Measurements from ENCODE around the gene HOXC6.

HOXC6 gene

GRCh38 chr12:54012631-54013409 lies 15.4 kb upstream of the HOXC6 start:
- no peak for DNase-seq

- no peak for DNase-seq
Measured at GRCh38 chr12:54014377-54015017, 13.7 kb upstream of the HOXC6 start.

- DNase-seq = no peak
Measured at GRCh38 chr12:54015018-54015931, 13.0 kb upstream of the HOXC6 start.

- DNase-seq = no peak
Measured at GRCh38 chr12:54016051-54016450, 12.2 kb upstream of the HOXC6 start.

- no peak for DNase-seq
Measured at GRCh38 chr12:54016478-54016964, 11.7 kb upstream of the HOXC6 start.

- no peak for DNase-seq
Measured at GRCh38 chr12:54017027-54017788, 11.0 kb upstream of the HOXC6 start.

- peak in 35 of 51 donors; percentile 1 to 54 (median 20) for DNase-seq
Measured at GRCh38 chr12:54017878-54018467, 10.3 kb upstream of the HOXC6 start.

GRCh38 chr12:54018468-54018984 lies 9.7 kb upstream of the HOXC6 start:
- DNase-seq = no peak

GRCh38 chr12:54019091-54019811 lies 9.0 kb upstream of the HOXC6 start:
- no peak for DNase-seq

- DNase-seq = no peak
Measured at GRCh38 chr12:54019924-54020590, 8.2 kb upstream of the HOXC6 start.

GRCh38 chr12:54020591-54021405 lies 7.4 kb upstream of the HOXC6 start:
- DNase-seq = no peak

GRCh38 chr12:54021432-54022013 lies 6.7 kb upstream of the HOXC6 start:
- no peak for DNase-seq

- no peak for DNase-seq
Measured at GRCh38 chr12:54022960-54023884, 5.0 kb upstream of the HOXC6 start.

GRCh38 chr12:54024127-54024526 lies 4.1 kb upstream of the HOXC6 start:
- no peak for DNase-seq

- DNase-seq = no peak
Measured at GRCh38 chr12:54024581-54025305, 3.5 kb upstream of the HOXC6 start.

All from hypothalamus (tissue), 51 donors.